Measurements from ENCODE around the gene CAPN11.

GRCh38 chr6:44169154-44169553 is 10.5 kb downstream of the CAPN11 start:
- TF ChIP-seq CTCF (IDR thresholded peaks at IDR 0.05; ENCODE audit: low read depth, low read length) (no peak), EZH2phosphoT487 (IDR thresholded peaks at IDR 0.05; ENCODE audit: low read depth) (no peak)

Measured in OCI-LY3 (cell line).